ENCODE results near the gene CKB.
A peak's percentile ranks its signal among the peaks of the same experiment; 100 is the strongest.
"Not testable (repeated sequence)": the region's sequence is repeated elsewhere in the genome, so short reads cannot be mapped to it uniquely, and the experiment has no call there.

The CKB gene

GRCh38 chr14:103525430-103526246 lies 3.0 kb upstream of the CKB start:
- not testable (repeated sequence) for DNase-seq

DNA sequence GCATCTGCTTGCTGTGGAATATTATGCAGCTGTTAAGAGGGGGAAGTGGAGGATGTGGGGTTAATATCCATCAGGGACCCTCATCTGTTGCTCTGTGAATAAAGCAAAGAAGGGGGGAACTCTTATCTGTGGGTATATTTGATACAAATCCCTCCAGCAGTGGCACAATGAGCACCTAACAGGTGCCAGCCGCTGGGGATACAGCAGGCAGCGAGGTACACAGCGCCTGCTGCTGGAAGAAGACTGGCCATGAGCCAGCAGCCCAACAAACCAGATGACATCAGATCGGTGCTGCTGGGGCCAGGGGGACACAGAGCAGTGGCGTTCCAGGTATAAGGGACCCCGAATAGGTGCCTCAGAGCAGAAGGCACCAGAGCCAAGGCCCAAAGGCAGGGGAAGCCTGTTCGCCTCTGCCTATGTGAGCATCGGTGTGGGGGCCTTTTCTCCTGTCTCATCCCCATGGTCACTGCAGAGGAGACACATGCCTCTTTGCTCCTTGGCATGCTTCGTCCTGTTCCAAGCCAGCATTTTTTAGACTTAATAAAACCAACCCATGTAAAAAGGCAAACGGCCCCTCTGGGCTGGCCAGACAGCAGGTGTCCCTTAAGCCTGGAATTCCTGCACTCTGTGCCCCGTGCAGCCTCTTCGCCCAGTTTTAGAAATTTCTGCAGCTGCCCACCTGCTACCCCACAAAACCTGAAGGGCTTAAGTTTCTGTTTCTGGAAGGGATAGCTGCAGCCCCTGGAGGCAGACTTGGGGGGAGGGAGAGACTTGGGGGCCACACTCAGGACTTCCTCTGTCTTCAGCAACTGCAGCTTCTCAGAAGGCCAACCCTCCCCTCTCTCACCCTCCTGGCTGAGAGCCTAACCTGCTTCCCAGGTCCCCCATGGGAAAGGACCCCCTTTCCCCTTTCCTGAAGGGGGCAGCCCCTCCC lies 1.6 kb upstream of the CKB start:
- DNase-seq = no peak

DNA sequence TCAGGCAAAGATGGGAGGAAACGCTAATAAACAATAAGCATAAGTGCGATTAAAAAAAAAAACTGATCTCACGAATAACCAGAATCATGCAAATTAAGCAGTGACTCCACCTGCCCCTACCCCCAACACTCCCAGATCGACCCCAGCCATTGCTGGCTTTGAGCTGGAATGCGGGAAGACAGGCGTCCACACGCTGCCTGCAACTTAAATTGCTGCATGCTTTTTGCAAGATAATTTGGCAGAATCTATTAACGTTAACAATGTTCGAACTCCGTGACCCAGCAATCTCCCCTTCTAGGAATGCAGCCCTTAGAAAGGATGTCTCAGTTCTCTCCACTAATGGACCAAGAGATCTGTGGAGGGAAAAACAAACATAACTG lies 935 bp upstream of the CKB start:
- no peak for DNase-seq

- DNase-seq = no peak
Measured at GRCh38 chr14:103521951-103522563, 573 bp downstream of the CKB start.

DNA sequence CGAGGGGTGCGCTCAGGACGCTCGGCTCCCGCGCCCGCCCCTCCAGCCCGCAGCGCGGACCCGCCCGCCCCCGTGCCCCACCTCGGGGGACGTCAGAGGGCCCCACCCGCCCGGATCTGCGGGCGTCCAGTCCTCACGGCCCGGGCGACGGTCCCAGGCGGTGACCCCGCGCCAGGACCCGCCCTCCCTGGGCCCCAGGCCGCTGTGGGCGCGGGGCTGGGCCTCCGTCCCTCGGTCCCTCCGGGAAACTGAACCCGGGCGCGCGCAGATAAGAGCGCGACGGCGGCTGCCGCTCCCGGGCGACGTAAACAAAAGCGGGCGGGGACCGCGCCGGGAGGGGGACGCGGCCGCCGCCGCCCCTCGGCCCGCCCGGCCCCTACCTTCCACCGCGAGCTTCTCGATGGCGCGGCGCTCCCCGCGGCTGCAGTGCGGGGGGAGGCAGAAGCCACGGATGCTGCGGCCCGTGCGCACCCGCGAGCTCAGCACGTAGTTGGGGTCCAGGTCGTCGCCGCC lies 1.1 kb downstream of the CKB start:
- no peak for DNase-seq

GRCh38 chr14:103520657-103521437 lies 1.8 kb downstream of the CKB start:
- DNase-seq = peak; percentile 56

GRCh38 chr14:103520269-103520656 lies 2.4 kb downstream of the CKB start:
- DNase-seq = no peak

GRCh38 chr14:103519837-103520212 lies 2.8 kb downstream of the CKB start:
- DNase-seq = no peak

GRCh38 chr14:103519043-103519836 lies 3.4 kb downstream of the CKB start:
- no peak for DNase-seq

- peak; percentile 46 for DNase-seq
Measured at GRCh38 chr14:103518422-103519042, 4.1 kb downstream of the CKB start.

DNA sequence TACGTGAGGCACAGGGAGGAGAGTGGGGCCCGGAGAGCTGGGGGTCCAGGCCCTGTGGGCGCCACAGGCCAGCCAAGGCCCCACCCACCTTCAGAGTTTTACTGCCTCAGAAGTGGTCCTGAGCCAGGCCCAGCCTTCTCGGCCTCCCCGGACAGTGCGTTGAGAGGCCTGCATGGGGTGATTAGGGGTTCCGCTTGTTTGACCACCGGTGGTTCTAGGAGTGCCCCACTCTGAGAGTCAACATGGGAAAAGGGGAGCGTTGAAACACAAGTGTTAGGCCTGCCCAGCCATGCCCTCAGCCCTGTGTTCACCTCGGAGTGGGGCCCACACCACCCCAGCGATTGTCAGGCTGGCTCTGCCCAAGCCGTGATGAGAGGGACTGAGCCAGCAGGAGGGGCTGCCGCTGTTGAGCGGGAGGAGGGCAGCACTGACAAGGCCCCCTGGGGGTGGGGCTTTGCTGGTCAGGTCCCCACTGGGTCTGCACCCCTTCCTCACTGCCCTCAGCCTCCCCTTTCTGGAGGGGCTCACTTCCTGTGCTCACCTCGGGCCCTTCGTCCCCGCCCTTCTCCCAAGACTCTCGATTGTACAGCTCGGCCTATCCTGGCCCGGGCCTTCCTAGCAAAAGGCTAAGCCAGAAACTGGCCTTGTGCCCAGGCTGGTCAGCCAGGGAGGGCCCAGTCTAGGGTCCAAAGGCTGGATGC lies 4.8 kb downstream of the CKB start:
- no peak for DNase-seq

- no peak for DNase-seq
Measured at GRCh38 chr14:103517174-103517566, 5.5 kb downstream of the CKB start.

DNA sequence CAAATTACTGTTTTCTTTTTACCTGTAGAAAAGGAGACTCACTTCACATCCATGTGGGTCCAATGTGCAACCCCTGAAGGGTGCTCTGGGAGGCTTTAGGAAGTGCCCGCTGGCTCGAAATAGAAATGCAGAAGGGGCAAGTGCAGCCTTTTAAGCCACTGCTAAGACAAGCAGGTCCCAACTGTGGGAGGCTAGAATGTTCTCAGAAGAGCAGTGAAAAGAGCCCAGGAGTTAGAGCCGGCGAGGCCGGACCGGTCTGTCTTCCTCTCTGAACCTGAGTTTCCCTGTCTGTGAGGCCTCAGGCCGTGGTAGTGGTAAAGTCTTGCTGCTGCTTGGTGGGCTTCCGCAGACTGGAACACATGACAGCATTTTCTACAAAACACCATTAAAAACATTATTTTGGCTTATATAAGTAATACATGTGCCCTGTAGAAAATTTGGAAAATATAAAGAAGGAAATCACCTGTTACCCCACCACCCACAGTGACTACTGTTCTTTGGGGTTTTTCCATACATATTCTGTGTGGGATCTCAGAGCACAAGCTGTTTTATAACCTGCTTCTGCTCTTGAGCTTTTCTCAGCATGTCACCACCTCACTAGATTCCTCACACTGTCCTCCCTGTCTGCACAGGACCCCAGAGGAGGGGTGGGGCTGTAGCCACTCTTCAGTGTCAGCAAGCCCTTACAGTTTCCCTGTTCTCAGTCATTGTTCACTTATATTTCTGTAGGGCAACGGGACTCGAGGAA lies 6.0 kb downstream of the CKB start:
- DNase-seq = no peak

DNA sequence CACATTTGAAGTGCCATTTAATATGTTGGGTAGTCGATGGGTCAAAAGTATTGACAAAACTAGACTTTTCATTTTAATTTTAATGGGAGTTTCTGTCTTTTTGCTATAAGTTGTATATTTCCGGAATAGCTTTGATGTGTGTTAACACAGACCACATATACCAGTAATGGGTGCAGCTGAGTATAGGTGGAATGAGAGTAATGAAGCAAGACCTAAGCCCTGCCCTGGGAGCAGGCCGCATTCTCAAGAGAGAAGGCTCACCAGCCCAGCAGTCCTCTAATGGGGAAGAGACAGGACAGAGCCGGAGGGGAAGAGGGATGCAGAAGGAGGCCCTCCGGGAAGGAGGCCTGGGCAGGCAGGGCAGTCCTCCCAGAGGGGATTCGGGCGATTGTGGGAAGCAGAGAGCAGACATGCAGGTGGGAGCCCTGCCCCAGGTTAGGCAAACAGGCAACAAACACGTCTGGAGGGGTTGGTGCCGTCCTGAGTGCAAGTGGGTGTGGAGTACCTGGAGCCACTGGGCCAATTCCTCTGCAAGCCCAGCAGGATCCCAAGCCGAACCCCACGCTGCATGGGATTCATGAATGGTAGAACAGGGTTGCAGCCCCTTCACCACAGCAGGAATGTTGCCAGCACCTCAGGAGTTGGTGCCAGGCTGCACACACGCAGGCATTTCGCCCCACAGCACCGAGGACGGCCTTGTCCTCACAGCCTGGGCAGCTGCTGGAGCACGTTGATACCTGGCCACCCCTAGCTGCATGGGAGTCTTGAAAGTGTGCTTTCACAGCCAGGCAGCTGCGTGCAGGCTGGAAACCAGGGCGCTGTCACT lies 7.8 kb downstream of the CKB start:
- DNase-seq = no peak

- no peak for DNase-seq
Measured at GRCh38 chr14:103512701-103513611, 9.7 kb downstream of the CKB start.

DNA sequence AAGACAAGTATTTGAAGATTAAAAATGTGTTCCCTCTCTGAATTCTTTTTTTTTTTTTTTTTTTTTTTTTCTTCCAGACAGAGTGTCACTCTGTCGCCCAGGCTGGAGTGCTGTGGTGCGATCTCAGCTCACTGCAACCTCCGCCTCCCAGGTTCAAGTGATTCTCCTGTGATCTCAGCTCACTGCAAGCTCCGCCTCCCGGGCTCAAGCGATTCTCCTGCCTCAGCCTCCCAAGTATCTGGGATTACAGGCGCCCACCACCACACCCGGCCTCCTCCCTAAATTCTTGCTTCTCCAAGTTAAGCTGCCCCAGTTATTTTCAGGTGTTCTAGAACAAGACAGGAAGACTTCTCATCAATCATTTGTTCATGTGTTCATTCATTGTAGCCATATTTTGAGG lies 10.4 kb downstream of the CKB start:
- not testable (repeated sequence) for DNase-seq

Measured in activated CD4-positive, alpha-beta T cell treated with anti-CD3 and anti-CD28 coated beads for 1 hour (primary cell).